Activated naive CD8-positive, alpha-beta T cell treated with anti-CD3 and anti-CD28 coated beads, Interleukin-2, amount 50 U/mL, for 16 hours (primary cell): Measurements from ENCODE around the gene SNAPC3.

Experiments
- DNase-seq: peaks from one replicate; pipeline ENCODE4 v3.0.0-alpha.2; 2020; ENCODE audit warnings: low read depth, low spot score

The SNAPC3 gene

DNA sequence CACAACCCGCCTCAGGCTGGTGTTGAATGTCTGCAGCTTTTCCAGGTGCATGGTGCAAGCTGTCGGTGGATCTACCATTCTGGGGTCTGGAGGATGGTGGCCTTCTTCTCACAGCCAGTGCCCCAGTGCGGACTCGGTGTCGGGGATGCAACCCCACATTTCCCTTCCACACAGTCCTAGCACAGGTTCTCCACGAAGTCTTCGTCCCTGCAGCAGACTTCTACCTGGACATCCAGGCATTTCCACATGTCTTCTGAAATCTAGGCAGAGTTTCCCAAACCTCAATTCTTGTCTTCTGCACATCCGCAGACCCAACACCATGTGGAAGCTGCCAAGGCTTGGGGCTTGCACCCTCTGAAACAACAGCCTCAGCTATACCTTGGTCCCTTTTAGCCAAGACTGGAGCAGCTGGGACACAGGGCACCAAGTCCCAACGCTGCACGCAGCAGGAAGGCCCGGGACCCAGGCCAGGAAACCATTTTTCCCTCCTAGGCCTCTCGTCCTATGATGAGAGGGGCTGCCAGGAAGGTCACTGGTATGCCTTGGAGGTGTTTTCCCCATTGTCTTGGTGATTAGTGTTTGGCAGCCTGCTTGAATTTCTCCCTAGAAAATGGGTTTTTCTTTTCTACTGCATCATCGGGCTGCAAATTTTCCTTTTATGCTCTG, 69.9 kb downstream of the SNAPC3 start:
- DNase-seq: no peak

DNA sequence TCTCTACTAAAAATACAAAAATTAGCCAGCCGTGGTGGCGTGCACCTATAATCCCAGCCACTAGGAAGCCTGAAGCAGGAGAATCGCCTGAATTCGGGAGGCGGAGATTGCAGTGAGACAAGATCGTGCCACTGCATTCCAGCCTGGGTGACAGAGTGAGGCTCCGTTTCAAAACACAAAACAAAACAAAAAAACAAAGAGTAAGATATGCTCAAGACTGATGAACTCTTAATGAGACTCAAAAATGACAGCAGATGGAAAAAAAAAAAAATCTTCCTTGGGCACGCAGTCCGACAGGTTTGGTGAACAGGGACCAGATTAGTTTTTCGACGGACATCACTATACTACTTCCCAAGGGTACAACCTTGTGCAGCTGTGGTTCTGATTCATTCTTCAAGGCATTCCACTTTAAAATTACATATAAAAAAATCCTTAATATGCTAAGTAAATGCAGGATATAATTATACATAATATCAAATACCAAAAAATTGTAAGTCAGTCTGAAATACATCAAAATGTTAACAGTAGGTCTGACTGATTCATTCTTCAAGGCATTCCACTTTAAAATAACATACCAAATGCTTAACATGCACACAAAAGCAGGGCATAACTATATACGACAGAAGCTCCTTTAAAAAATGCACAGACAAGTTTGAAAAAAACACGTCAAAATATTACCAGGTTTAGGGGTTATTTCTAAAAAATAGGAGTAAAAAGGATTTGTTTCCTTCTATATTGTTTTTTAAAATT, 75.7 kb downstream of the SNAPC3 start:
- DNase-seq: no peak

GRCh38 chr9:15499139-15499538, 76.5 kb downstream of the SNAPC3 start:
- no peak for DNase-seq

GRCh38 chr9:15501179-15501578, 78.5 kb downstream of the SNAPC3 start:
- DNase-seq: no peak

DNA sequence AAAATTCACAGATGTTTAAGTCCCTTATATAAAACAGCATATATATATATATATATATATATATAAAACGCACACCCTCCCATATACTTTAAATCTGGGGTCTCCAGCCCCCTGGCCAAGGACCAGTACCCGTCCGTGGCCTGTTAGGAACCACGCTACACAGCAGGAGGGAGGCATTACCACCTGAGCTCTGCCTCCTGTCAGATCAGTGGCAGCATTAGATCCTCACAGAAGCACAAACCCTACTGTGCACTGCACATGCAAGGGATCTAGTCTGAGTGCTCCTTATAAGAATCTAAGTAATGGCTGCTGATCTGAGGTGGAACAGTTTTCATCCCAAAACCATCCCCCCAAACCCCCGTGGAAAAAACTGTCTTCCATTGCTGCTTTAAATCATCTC, 79.1 kb downstream of the SNAPC3 start:
- DNase-seq: no peak

DNA sequence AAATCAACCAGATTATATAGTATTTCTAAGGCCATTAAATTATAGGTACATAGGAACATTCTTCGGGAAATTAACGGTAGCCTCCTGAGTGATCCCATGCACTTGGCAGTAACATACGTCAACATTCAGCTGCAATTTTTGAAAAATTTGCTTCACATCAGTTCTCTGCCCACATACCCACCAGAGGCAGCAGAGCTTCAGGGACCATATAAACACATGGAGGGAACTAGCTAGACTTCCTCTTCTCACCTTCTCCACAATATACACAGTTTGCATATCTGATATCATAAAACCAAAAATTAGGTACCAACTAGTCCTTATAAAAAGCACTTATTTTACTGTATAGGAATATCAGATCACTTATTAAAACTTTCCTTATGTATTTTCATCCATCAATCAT, 83.2 kb downstream of the SNAPC3 start:
- no peak for DNase-seq

DNA sequence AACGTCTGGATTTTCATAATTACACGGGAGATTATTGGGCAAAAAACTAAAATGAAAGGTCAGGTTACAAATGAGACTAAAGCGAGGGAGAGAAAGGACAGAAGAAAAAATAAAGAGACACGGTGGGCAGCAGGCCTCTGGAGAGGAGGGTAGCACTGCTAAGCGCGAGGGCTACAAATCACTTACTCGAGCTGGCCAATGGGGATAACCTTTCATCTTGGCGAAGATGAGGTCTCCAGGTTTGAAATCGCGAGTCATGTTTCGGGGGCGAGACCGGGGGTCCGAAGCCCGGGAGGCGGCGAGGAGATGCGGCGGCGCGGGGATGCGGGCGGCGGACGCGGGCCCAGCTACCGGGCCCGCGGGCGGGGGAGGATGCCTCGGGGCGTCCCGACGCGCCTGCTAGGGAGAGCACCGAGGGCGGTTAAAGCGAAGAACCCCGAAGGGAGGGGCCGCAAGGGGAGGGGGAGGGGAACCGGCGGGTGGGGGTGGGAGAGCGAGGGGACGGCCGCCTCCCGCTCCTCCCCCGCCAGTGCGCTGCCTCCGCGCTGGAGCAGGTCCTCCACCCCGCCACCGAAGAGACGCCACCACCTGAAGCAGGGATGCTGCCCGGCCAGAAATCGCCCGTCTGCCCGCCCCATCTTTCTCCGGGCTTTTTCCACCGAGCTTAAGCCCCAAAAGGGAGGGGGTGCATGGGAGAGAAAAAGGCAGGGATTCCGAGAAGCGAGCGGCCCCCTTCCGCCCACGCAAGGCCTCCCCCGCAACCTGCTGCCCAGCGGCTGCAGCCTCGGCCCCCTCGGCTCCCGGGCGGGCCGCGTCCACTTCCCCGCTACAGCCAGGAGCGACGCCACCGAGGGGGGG, 87.5 kb downstream of the SNAPC3 start:
- DNase-seq: peak; percentile 17

- peak; percentile 65 for DNase-seq
Measured at GRCh38 chr9:15510789-15511575, 88.3 kb downstream of the SNAPC3 start, which contains the start of gene PSIP1. Gene PSIP1 (minus strand): TSS chr9:15510970. CDS start chr9:15510188, 782 bp downstream.
